ENCODE data around the gene STARD9.

The STARD9 gene

GRCh38 chr15:42729409-42729808 is 154.0 kb downstream of the STARD9 start:
- TF ChIP-seq ZFX (IDR thresholded peaks at IDR 0.05) (no peak), CTCF (conservative IDR thresholded peaks at IDR 0.05) (no peak)
- H3K27ac ChIP-seq = no peak overlapping the region

- no peak overlapping the region for H3K27ac ChIP-seq
- TF ChIP-seq CTCF (conservative IDR thresholded peaks at IDR 0.05) (no peak), ZFX (IDR thresholded peaks at IDR 0.05) (no peak)
These were observed 154.7 kb downstream of the STARD9 start for GRCh38 chr15:42730135-42730534.

GRCh38 chr15:42730536-42730935 is 155.1 kb downstream of the STARD9 start:
- TF ChIP-seq ZFX (IDR thresholded peaks at IDR 0.05) (no peak), CTCF (conservative IDR thresholded peaks at IDR 0.05) (no peak)

GRCh38 chr15:42731461-42731860 is 156.1 kb downstream of the STARD9 start:
- TF ChIP-seq ZFX (IDR thresholded peaks at IDR 0.05) (no peak), CTCF (conservative IDR thresholded peaks at IDR 0.05) (no peak)
- H3K27ac ChIP-seq = no peak overlapping the region

More at GRCh38 chr15:42730536-42730935, 155.1 kb downstream of the STARD9 start:
- no peak overlapping the region for H3K27ac ChIP-seq

GRCh38 chr15:42732095-42732827 is 156.9 kb downstream of the STARD9 start:
- TF ChIP-seq ZFX (IDR thresholded peaks at IDR 0.05) = no peak
- no peak for TF ChIP-seq CTCF (conservative IDR thresholded peaks at IDR 0.05)
- no peak overlapping the region for H3K27ac ChIP-seq

GRCh38 chr15:42733027-42733426 is 157.6 kb downstream of the STARD9 start:
- TF ChIP-seq CTCF (conservative IDR thresholded peaks at IDR 0.05) = no peak
- H3K27ac ChIP-seq = no peak overlapping the region

GRCh38 chr15:42734076-42734672 is 158.8 kb downstream of the STARD9 start:
- no peak for TF ChIP-seq ZFX (IDR thresholded peaks at IDR 0.05)
- no peak for TF ChIP-seq CTCF (conservative IDR thresholded peaks at IDR 0.05)
- no peak overlapping the region for H3K27ac ChIP-seq
